SU-DHL-6 (cell line): ENCODE data around the gene TNFRSF12A.

Experiments used
- EZH2phosphoT487 ChIP-seq: fragments of 200-600 bp; sonication (generic), shearing (Covaris generic); conservative IDR thresholded peaks from 2 replicates; pipeline ENCODE4 v1.6.1; 2018; ENCODE audit warnings: mild to moderate bottlenecking, antibody characterized with exemption, low read length, moderate library complexity, mixed read lengths
- TF ChIP-seq, protein P1 (sequence below): fragments of 200-600 bp; sonication (generic); IDR thresholded peaks from one replicate; pipeline ENCODE4 v1.5.1; 2017; ENCODE audit warnings: antibody characterized with exemption, mild to moderate bottlenecking, low read length, moderate library complexity; ENCODE audit not compliant: insufficient read depth, poor library complexity, severe bottlenecking

DNA sequence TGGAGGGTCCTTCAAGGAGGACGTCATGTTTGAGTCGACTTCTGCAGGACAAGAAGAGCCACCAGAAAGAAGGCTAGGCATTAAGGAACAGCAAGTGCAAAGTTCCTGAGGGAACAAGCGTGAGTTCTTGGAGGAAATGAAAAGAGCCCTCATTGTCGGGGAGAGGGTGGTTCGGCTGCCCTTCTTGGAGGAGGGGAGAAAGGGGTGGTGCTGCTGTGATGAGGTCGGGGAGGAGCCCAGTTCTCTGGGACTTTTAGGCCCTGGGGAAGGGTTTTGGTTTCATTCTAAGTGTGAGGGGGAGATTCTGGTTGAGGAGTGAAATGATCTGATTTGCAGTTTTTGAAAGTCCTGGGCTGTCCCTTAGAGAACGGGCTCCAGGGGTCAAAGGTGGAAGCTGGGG, 12.5 kb downstream of the TNFRSF12A start:
- TF ChIP-seq, protein P1, sequence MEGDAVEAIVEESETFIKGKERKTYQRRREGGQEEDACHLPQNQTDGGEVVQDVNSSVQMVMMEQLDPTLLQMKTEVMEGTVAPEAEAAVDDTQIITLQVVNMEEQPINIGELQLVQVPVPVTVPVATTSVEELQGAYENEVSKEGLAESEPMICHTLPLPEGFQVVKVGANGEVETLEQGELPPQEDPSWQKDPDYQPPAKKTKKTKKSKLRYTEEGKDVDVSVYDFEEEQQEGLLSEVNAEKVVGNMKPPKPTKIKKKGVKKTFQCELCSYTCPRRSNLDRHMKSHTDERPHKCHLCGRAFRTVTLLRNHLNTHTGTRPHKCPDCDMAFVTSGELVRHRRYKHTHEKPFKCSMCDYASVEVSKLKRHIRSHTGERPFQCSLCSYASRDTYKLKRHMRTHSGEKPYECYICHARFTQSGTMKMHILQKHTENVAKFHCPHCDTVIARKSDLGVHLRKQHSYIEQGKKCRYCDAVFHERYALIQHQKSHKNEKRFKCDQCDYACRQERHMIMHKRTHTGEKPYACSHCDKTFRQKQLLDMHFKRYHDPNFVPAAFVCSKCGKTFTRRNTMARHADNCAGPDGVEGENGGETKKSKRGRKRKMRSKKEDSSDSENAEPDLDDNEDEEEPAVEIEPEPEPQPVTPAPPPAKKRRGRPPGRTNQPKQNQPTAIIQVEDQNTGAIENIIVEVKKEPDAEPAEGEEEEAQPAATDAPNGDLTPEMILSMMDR, result no peak
- TF ChIP-seq EZH2phosphoT487, result no peak
